GM18858 (cell line): Measurements from ENCODE around the gene MCM3.

Experiments used
- ATAC-seq: cut with Tn5 transposase; IDR thresholded peaks from one replicate; pipeline ENCODE4 v1.9.1; 2021; ENCODE audit not compliant: unreplicated experiment

MCM3 gene

DNA sequence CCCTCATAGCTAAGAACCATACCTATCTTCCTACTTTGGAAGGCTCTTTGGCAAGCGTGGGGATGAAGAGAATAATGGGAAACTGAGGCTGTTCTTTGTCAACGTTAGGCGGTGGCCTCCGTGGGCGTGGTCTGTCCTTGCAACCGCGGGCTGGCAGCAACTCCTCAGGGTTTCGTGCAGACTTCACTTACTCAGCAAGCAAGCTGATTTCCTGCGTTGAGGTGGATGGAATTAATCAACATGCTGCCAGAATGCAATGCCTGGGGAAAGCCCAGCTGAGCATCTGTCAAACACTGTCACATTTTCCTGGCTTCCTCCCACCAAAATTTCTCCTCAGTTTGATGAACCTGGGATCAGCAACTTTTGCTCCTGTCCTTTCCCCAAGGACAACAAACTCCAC lies 31.0 kb downstream of the MCM3 start:
- no peak for ATAC-seq

DNA sequence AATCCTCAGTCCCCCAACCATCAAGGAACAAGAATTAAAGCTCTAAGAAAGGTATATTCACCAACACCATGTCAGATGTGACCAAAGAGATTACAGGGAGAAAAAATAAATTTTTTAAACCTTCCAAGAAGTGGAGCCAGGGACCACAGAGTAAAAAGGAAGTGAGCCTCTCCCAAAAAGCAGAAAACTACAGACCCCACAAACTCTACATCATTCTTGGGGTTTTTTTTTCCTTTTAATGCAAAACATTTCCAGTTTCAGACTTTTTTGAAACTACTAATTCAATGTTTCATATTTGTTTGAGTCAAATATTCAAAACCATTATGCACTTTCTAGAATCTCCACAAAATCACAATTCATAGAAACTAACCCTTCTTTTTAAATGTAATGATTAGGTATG lies 33.4 kb downstream of the MCM3 start:
- no peak for ATAC-seq

DNA sequence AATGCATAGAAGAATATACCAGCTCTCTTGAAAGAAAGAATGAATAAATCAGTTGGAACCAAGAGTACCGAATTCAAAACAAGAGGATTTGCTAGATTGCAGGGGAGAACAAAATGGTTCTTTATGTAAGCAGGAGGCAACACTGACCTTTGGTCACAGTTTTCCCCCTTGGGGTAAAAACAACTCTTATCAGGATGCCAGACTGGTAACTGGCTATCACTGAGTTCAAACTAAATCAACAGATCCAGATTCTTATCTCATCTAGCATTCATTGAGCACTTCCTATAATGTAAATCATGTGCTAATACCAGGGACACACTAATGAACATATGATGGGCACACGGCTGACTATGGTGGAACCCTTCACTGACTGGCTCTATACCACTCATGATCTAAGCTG lies 35.5 kb downstream of the MCM3 start:
- no peak for ATAC-seq

DNA sequence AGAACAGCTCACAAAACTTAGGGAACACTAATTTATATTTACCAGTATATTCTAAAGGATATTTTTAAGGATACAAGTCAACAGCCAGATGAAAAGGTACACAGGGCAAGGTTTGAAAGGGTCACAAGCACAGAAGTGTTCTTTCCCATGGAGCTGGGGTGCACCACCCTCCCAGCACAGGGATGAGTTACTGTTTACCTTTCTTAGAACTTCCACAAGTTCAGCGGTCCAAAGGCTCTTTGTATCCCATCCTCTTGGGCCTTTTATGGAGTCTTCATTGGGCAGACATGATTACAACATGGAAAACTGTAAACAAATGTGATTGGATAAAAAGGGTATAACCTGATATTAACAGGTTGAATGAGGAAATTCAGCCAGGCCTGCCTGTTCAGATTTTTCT lies 39.1 kb downstream of the MCM3 start:
- no peak for ATAC-seq

DNA sequence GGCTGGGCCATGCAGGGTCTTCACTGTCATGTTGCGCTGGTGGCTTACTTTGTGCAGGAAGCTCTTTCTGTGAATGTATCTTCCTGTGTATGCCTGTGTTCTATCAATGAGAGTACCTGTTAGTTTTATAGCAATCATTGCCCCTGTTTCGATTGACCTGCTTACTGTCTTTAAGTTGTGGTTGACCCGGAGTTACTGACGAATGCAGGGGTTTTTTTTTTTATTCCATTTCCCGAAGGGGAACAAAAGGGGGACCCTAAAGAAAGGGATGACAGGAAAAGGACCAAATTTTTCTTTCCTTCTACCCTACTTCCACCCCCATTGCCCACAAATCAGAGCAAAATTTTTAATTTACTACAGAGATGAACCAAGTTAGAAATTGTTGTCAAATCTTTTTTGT lies 40.1 kb downstream of the MCM3 start, which contains the start of gene IL17F:
TSS of gene IL17F (minus strand) at position 101 of the 400 bp plus-strand sequence. CDS start at position 30, 71 bp downstream.
- ATAC-seq = no peak

DNA sequence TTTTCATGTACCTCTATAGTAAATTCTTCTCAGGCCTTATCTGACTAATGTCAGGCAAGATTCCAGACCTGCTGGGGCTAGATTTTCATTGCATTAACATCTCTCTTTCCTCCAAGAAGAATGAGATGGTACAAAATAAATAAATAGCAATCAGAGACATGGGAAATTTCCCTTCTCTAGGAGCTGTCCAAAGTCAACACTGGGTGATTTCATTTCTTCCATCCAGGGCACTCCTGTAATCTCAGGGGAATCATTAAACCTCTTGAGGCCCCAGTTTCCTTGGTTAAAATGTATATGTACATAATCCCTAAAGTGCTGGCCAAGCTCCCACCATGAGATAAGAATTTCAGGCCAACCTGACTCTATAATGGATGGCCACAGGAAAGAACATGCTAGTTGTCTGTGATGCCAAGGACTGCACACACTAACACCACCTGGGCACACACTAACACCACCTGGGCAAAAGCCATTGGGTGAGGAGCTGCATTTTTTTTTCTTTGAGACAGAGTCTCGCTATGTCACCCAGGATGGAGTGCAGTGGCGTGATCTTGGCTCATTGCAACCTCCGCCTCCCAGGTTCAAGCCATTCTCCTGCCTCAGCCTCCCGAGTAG lies 41.2 kb downstream of the MCM3 start:
- ATAC-seq = no peak

DNA sequence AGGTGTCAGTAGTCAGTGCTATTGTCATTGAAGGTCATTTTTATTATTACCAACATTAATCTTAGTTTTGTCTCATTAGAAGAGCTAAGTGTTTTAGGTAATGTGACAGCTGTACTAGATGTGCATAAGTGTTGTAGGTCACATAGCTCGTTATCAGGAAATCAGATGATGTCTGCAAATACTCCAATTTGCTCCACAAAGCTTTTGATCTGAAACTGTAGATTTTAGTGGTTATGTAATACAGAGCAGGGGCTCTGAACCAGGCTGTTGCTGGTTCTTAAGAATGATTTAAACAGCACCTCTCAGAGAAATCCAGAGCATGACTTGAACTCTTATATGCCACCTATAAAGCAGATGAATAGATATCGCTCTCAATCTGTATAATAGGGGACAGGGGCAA lies 42.7 kb downstream of the MCM3 start:
- no peak for ATAC-seq

DNA sequence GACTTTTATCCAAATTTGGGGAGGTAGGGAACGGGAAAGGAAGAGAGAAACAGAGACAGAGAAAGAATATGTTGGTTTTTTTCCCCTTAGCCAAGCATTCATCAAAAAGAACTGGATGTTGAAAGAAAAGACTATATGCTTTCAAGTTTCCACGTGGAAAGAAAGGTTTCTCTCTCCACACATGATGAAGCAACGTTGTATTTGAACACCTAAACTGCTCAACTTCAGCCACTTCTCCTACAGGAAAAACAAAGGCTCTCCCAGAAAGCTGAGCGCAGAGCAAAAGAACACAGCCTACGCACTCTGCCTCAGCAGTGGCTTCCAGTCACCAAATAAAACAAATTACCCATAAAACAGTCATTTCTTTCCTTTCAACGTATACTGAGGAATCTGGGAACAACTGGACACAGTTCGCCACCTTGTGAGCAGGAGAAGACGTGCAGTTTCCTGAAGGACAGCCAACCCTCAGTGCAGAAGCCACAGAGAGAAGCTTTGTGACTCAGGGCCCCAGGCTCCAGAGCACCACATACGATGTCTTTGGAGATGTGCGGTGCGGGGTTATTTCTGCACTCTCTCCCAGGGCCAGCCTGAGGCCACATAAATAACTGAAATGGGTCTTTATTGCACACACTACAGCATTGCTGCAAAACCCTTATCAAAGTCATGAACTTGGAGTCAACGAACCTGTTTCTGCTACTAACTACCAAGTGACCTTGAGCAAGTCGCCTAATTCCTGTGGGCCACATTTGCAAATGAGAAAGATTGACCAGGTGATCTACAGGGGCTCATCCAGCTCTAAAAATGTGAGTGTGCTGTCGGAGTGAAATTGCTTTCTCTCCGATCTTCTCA lies 50.3 kb downstream of the MCM3 start:
- ATAC-seq = peak; percentile 82

DNA sequence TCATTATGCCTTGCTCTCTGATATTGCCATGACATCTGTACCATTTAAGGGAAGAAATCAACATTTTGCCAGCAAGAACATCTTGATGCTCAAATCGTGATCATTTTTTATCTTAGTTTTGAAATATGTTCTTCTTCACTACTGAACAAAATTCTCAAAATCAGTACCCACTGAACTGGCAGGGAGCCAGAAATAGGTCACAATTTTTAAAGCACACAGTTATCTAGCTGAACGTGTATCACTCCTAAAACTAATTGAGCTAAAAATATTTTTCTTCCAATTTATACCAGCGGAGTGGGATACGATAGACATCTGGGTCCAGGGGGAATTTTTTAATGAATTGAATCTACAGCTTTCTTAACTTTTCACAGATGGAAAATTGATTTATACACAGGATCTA lies 51.5 kb downstream of the MCM3 start:
- ATAC-seq = no peak

DNA sequence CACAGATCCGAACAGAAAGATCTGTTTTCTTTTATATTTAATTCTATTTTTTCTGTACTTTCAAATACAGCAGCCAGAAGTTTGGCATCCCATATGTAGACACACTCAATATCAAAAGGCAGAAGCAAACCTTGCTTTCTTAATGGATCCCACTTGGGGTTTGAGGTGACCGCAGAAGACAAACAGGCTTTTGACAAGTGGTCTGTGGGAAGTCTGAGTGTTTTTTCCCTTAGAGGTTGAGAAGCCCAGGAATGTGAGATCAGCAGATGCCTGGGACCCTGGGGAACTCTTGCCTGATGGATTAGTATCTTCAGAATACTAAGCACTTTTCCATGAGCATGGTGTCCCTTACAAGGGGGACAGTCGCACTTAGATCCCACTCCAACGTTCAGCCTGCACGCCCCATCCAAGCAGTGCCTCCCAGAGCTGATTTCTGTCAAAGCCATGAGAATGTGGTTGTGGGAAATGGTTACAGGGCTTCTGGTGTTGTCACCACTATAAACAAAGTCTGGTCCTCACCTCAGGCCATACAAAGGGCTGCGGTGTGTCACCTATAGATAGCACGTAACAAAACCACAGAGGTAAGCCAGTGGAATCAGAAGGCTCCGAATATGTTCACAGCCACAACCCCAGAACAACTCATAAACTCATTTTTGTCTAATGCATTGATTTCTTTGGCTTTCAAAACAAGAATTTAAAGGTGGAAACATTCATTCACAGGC lies 53.0 kb downstream of the MCM3 start:
- no peak for ATAC-seq

DNA sequence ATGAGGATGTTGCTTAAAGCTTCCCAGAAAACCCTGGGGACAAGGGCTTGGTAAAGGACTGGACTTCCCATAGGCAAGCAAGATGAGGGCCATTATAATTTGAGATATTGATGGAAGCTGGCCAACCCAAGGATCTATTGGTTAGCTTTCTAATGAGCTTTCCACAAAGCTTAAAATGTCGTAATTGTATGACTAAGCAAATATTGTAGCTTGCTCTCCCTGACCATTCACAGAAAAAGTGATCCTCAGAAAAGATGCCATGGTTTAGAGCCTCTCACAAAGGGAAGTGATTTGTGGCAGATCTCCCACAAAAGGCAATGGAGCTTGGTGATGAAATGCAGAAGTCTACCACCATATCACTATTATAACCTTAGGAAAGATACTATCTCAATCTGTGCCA lies 53.9 kb downstream of the MCM3 start:
- ATAC-seq = no peak

DNA sequence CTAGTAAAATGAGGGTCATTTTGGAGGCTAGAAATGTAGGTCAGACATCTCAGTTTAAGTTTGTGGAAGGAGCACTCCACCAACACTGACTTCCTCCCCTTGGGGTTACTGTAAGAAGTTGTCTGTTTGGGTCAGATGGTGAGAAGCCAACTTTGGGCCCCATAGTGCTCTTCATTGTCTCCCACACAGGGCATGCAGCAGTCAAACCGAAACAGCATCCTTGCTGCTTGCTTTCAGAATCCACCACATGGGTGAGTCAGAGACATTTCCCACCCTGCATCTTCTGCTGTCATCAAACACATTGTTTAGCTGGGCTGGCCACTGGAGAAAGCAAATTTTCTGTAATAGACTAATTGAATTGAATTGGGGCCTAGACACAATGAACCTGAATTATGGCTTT lies 57.0 kb downstream of the MCM3 start:
- ATAC-seq = peak; percentile 100

DNA sequence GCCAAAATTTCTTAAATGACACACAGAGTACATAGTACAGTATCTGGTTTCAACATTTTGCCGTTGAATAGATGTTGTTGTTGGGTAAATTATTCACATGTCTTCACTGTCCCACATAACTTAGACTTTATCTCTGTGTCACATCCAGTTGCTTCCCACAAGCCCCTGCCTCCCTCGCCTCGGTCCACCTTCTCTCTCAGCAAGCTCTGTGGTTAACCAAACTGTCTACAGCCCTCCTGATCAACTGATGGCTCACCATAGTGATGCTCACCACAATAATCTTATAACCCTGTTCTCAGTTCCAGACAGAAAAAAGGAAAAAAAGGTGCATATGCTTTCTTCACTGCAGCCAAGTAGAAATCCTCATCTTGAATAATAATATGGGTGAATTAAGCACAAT lies 63.2 kb downstream of the MCM3 start:
- ATAC-seq = peak; percentile 68

DNA sequence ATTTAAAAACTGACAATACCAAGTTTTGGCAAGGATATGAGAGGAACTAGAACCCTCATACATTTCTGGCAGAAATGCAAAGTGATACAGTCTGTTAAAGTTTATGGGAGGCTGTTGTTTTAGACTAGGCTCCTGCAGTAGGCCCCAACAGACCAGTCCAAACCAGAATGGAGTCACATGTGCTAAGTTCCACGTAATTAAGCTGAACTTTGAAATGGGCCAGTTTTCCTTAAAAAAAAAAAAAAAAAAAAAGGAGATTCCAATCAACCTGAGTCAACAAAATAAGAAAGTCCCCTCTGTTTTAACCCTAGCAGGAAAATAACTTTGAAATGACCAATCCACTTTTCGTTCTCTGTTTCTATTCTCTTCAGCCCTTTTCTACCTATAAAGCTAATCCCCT lies 66.8 kb downstream of the MCM3 start:
- no peak for ATAC-seq

DNA sequence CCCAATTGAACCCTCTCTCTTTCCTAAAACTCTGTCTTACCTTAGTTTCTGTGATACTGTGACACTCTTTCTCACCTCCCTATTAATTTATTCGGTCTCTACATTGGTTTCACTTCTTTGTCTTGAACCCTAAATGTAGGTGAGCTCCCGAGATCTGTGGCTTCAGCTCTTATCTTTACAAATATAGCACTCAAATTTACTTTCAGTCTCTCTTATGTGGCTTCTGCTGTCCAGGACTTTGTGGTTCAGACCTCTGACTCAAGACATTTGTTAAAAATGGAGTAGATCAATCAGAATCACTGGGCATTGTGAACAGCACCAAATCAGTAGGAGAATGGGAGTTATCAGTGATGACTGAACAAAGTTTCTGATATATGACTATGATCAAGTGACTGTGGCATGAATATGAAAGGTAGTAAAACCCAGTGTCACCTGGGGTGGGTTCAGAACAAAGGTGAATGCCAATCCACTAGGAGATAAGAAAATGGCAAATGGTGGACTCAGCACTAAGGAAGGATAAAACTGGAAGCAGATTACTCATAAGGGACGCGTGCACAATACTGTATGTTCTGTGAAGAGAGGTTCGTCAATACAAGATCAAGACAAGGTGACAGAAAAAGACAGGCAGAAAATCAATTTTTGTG lies 67.5 kb downstream of the MCM3 start:
- peak; percentile 65 for ATAC-seq

DNA sequence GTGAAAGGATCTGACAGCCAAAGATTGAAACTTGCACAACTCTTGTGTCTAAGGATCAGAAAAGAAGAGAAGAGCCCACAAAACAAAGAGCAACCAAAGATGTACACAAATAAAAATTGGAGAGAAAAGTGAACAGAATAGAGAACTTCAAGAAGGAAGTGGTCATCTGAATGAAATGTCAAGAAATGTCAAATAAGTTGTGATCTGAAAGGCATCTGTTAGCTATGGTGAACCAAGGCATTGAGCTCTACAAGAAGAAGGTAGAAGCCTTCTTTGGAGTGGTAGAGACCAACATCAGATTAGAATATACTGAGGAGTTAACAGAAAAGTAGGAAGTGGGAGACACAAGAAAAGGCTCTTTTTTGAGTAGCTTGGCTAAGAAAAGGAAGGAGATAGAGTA lies 68.8 kb downstream of the MCM3 start:
- ATAC-seq = no peak
